GM18502 (cell line): ENCODE data around the gene SNAP25.

ENCODE experiments used
- ATAC-seq: cut with Tn5 transposase; IDR thresholded peaks from one replicate; pipeline ENCODE4 v1.9.1; 2021; ENCODE audit warnings: mild to moderate bottlenecking; ENCODE audit not compliant: unreplicated experiment, poor library complexity

The SNAP25 gene

GRCh38 chr20:10218536-10219451 is at the start of gene SNAP25:
Gene SNAP25, plus strand, starts transcription at chr20:10218830. Its CDS starts 56,662 bp downstream, at chr20:10275492.
- peak; percentile 62 for ATAC-seq

- ATAC-seq, result no peak
Observed at GRCh38 chr20:10169752-10170151, 48.9 kb upstream of the SNAP25 start.

- no peak for ATAC-seq
Observed at GRCh38 chr20:10170261-10170660, 48.4 kb upstream of the SNAP25 start.

- no peak for ATAC-seq
Observed at GRCh38 chr20:10171864-10172751, 46.5 kb upstream of the SNAP25 start.

- ATAC-seq, result no peak
Observed at GRCh38 chr20:10172998-10173655, 45.5 kb upstream of the SNAP25 start.

- ATAC-seq, result no peak
Observed at GRCh38 chr20:10174400-10174799, 44.2 kb upstream of the SNAP25 start.

- no peak for ATAC-seq
Observed at GRCh38 chr20:10177326-10177725, 41.3 kb upstream of the SNAP25 start.

- ATAC-seq, result no peak
Observed at GRCh38 chr20:10178091-10178490, 40.5 kb upstream of the SNAP25 start.

GRCh38 chr20:10178727-10179313 is 39.8 kb upstream of the SNAP25 start:
- no peak for ATAC-seq

- ATAC-seq, result no peak
Observed at GRCh38 chr20:10179574-10180298, 38.9 kb upstream of the SNAP25 start.

GRCh38 chr20:10180651-10181235 is 37.9 kb upstream of the SNAP25 start:
- no peak for ATAC-seq

- no peak for ATAC-seq
Observed at GRCh38 chr20:10185741-10186558, 32.7 kb upstream of the SNAP25 start.

GRCh38 chr20:10190456-10190855 is 28.2 kb upstream of the SNAP25 start:
- ATAC-seq, result no peak

GRCh38 chr20:10192171-10192570 is 26.5 kb upstream of the SNAP25 start:
- no peak for ATAC-seq

- no peak for ATAC-seq
Observed at GRCh38 chr20:10194166-10194565, 24.5 kb upstream of the SNAP25 start.

- ATAC-seq, result no peak
Observed at GRCh38 chr20:10200330-10200729, 18.3 kb upstream of the SNAP25 start.

GRCh38 chr20:10201321-10201870 is 17.2 kb upstream of the SNAP25 start:
- ATAC-seq, result no peak

- no peak for ATAC-seq
Observed at GRCh38 chr20:10209091-10209490, 9.5 kb upstream of the SNAP25 start.
